Measurements from ENCODE around the gene ING3. TPM values are rescaled to one million over a fixed set of nuclear protein-coding genes. Genes with fewer than 3 reads are reported as not detected.

ING3 gene
- total and polyA plus RNA-seq, 12 donors, result 5.5 to 31.9 (median 14.4) TPM

GRCh38 chr7:120995654-120996053 lies 45.1 kb downstream of the ING3 start:
- Histone ChIP-seq H3K27me3 (no peaks in the 10 kb centered on the region), H3K9me3 (replicated peaks in 1 of 3) (no peaks in the 10 kb centered on the region), H3K4me3 (no peak overlapping the region), H3K4me1 (replicated peaks in 1 of 2) (peaks cover 7 to 56% of the 10 kb centered on the region in 2 donors), H3K27ac (no peak overlapping the region), H3K36me3 (replicated peaks in 1 of 2) (no peaks in the 10 kb centered on the region)
- DNase-seq, result no peak
- TF ChIP-seq, protein P1, sequence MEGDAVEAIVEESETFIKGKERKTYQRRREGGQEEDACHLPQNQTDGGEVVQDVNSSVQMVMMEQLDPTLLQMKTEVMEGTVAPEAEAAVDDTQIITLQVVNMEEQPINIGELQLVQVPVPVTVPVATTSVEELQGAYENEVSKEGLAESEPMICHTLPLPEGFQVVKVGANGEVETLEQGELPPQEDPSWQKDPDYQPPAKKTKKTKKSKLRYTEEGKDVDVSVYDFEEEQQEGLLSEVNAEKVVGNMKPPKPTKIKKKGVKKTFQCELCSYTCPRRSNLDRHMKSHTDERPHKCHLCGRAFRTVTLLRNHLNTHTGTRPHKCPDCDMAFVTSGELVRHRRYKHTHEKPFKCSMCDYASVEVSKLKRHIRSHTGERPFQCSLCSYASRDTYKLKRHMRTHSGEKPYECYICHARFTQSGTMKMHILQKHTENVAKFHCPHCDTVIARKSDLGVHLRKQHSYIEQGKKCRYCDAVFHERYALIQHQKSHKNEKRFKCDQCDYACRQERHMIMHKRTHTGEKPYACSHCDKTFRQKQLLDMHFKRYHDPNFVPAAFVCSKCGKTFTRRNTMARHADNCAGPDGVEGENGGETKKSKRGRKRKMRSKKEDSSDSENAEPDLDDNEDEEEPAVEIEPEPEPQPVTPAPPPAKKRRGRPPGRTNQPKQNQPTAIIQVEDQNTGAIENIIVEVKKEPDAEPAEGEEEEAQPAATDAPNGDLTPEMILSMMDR (IDR thresholded peaks at IDR 0.05), result no peak
- TF ChIP-seq POLR2A (IDR thresholded peaks at IDR 0.05), result no peak
- 79 to 87% (median 81%) methylated on average over 2 of the region's 2 CpGs for WGBS, 4 donors
- intact Hi-C loops (cut with DNase I), result no loop called here

GRCh38 chr7:120996333-120996987 lies 45.9 kb downstream of the ING3 start:
- H3K27me3 ChIP-seq, result no peaks in the 10 kb centered on the region
- H3K9me3 ChIP-seq (replicated peaks in 1 of 3), result no peaks in the 10 kb centered on the region
- H3K4me1 ChIP-seq (replicated peaks in 1 of 2), result peaks cover 6 to 57% of the 10 kb centered on the region in 2 donors
- H3K36me3 ChIP-seq (replicated peaks in 1 of 2), result no peaks in the 10 kb centered on the region
- DNase-seq, result peak; percentile 70 to 89 (median 81)
- no peak overlapping the region for H3K4me3 ChIP-seq
- WGBS, 4 donors, result 83 to 91% (median 87%) methylated on average over 2 of the region's 2 CpGs
- TF ChIP-seq POLR2A (IDR thresholded peaks at IDR 0.05), result no peak
- TF ChIP-seq, protein P1 (IDR thresholded peaks at IDR 0.05), result no peak
- peak overlapping the region in 1 of 5 donors; percentile 4 for H3K27ac ChIP-seq
- intact Hi-C loops (cut with DNase I), result no loop called here

GRCh38 chr7:120996988-120997345 lies 46.4 kb downstream of the ING3 start:
- intact Hi-C loops (cut with DNase I), result no loop called here
- H3K36me3 ChIP-seq (replicated peaks in 1 of 2), result no peaks in the 10 kb centered on the region
- peaks cover under 1 to 58% of the 10 kb centered on the region in 2 donors for H3K4me1 ChIP-seq (replicated peaks in 1 of 2)
- peak overlapping the region in 1 of 5 donors; percentile 13 for H3K27ac ChIP-seq
- no peak for TF ChIP-seq POLR2A (IDR thresholded peaks at IDR 0.05)
- TF ChIP-seq, protein P1 (IDR thresholded peaks at IDR 0.05), result no peak
- no peaks in the 10 kb centered on the region for H3K27me3 ChIP-seq
- no peaks in the 10 kb centered on the region for H3K9me3 ChIP-seq (replicated peaks in 1 of 3)
- no peak overlapping the region for H3K4me3 ChIP-seq
- DNase-seq, result no peak

DNA sequence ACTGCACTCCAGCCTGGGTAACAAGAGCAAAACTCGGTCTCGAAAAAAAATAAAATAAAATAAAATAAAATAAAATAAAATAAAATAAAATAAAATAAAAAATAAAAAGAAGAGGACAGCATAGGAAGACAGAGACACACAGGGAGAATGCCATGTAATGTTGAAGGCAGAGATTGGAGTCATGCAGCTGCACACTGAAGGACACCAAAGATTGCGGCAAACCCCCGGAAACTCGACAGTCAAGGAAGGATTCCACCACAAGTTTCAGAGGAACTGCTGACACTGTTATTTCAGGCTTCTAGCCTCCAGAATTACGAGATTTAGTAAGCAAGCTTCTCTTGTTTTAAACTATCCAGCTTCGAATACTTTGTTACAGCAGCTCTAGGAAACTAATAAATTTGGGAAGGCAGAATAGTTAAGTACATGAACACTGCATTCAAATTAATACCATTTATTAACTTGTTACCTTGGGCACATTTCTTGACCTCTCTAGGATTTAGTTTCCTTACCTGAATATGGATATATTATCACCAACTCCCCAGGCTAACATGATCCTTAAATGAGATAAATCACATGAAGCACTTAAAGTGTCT lies 47.4 kb downstream of the ING3 start:
- intact Hi-C loops (cut with DNase I), result no loop called here
- Histone ChIP-seq H3K36me3 (replicated peaks in 1 of 2) (no peaks in the 10 kb centered on the region), H3K27ac (peak overlapping the region in 2 of 5 donors; percentile 19 to 45), H3K4me3 (no peak overlapping the region), H3K4me1 (replicated peaks in 1 of 2) (peaks cover 0 to 54% of the 10 kb centered on the region in 2 donors), H3K27me3 (no peaks in the 10 kb centered on the region), H3K9me3 (replicated peaks in 1 of 3) (no peaks in the 10 kb centered on the region)
- peak in 6 of 7 donors; percentile 28 to 44 (median 35) for DNase-seq
- TF ChIP-seq, protein P1 (IDR thresholded peaks at IDR 0.05), result no peak
- TF ChIP-seq POLR2A (IDR thresholded peaks at IDR 0.05), result no peak
- 70 to 81% (median 71%) methylated on average over 7 of the region's 7 CpGs for WGBS, 4 donors

Measured in adrenal gland (tissue), 12 donors.